Heart left ventricle (tissue), 16 donors: ENCODE measurements around the gene SP140L. TPM values are rescaled to one million over a fixed set of nuclear protein-coding genes. Genes with fewer than 3 reads are reported as not detected.
A peak's percentile ranks its signal among the peaks of the same experiment; 100 is the strongest.

ENCODE experiments used
- ATAC-seq, 4 donors: fragments of 200-7000 bp; cut with Tn5 transposase; one replicate each; pipeline ENCODE4 v1.9.1; 2020 to 2022; ENCODE audit warnings: moderate library complexity in 4 of 4, mild to moderate bottlenecking in 3 of 4, moderate number of reproducible peaks in 1 of 4
- DNase-seq, 5 donors: peaks; one replicate each; pipeline ENCODE4 v3.0.0-alpha.2; 2020
- H3K27ac ChIP-seq, 12 donors: fragments of 200-600 bp; sonication (generic) in 4 of 12; one replicate each; pipeline versions ENCODE4 v1.5.0 to v1.8.0; 2016 to 2022; ENCODE audit warnings: mild to moderate bottlenecking in 2 of 12
- H3K27me3 ChIP-seq, 9 donors: fragments of 200-600 bp; sonication (generic) in 2 of 9; one replicate each; pipeline versions ENCODE4 v1.5.1 to v1.8.0; 2016 to 2022; ENCODE audit warnings: mild to moderate bottlenecking in 3 of 9
- H3K36me3 ChIP-seq, 9 donors: fragments of 200-600 bp; sonication (generic) in 2 of 9; one replicate each; pipeline versions ENCODE4 v1.5.0 to v1.8.0; 2018 to 2022; ENCODE audit warnings: mild to moderate bottlenecking in 2 of 9
- H3K4me1 ChIP-seq, 12 donors: fragments of 200-600 bp; sonication (generic) in 4 of 12; one replicate each; pipeline versions ENCODE4 v1.5.0 to v1.8.0; 2016 to 2022; ENCODE audit warnings: mild to moderate bottlenecking in 3 of 12
- H3K4me3 ChIP-seq, 12 donors: fragments of 200-600 bp; sonication (generic) in 4 of 12; one replicate each; pipeline versions ENCODE4 v1.5.0 to v1.8.0; 2017 to 2022; ENCODE audit warnings: mild to moderate bottlenecking in 9 of 12, moderate library complexity in 4 of 12
- H3K9me3 ChIP-seq, 12 donors: fragments of 200-600 bp; sonication (generic) in 4 of 12; one replicate each; pipeline versions ENCODE4 v1.5.0 to v1.8.0; 2016 to 2022; ENCODE audit warnings: mild to moderate bottlenecking in 1 of 12
- POLR2A ChIP-seq, 2 donors: fragments of 450-650 bp; IDR thresholded peaks; one replicate each; pipeline ENCODE4 v1.6.1; 2017; ENCODE audit warnings: antibody characterized with exemption in 2 of 2, mild to moderate bottlenecking in 2 of 2, moderate library complexity in 2 of 2
- WGBS, 4 donors: extraction: QIAGEN DNeasy Blood & Tissue Kit in 2 of 4; methylation state at CpG; one replicate each; pipeline versions ENCODE4 v1.1.5 to v1.1.7; 2013 to 2018; 5-methylcytosine and 5-hydroxymethylcytosine counted together
- intact Hi-C, 10 donors: fragments of 100-400 bp; cut with DNase I; formaldehyde crosslinking; loops; one replicate each; pipeline versions ENCODE4 v1.11.1 to v1.14.2; 2022
- polyA plus RNA-seq, 2 donors: library from polyadenylated mRNA; stranded (reverse); fragments of 200-250 nt; gene quantifications; one replicate each; pipeline ENCODE4 v1.2.3, GENCODE V29; 2013
- total RNA-seq, 9 donors: library from RNA; depleted of rRNA in 2 of 9; stranded (reverse); fragments of >200 nt in 2 of 9; fragmentation: NEBNext Ultra II Directional in 3 of 9; extraction: Animal tissue kit (Norgen Biotek cat#: 25700) in 3 of 9; gene quantifications; one replicate each; pipeline versions ENCODE4 v1.1.0 to v1.2.4, GENCODE V29; 2016 to 2023
- TF ChIP-seq, protein P1 (sequence below), 12 donors: fragments of 200-600 bp; sonication (generic) in 4 of 12; IDR thresholded peaks; one replicate each; pipeline versions ENCODE4 v1.5.0 to v1.8.0; 2018 to 2022; ENCODE audit warnings: antibody characterized with exemption in 12 of 12, mild to moderate bottlenecking in 5 of 12
- donor health status: ischemic (EF 13 %, LVEDD 7.1; RV severe dilation, severe dysfunction).
- donor health status: healthy with polysubstance abuse.
- donor health status: DM: no; HTN: yes; CAD: no.
- donor health status: DM: no; HTN: no; CAD: no.
- donor health status: ischemic (EF 25% LVEDD 6.9; RV normal size, moderate dysfunction).
- donor health status: ischemic (EF 25% LVEDD 5.7; RV mildly dilated, moderate dysfunction).
- donor health status: healthy.
- donor health status: DM: yes; HTN: yes; CAD: no.
- donor health status: ischemic (EF 35%, LVEDD 5.7; RV mildly dilated, moderate dysfunction).
- donor health status: nonischemic (EF 11% LVEDD 7.7; RV severe dilation, severe dysfunction).
- donor health status: DM: yes; HTN: yes; CAD: no.
- donor health status: PGD.
- donor health status: ischemic (EF 29% LVEDD 5.4; RV normal size, mild dysfunction).
- donor health status: nonischemic (EF 23%, LVEDD 6.1; RV moderate dilation, normal function).

SP140L gene
- total and polyA plus RNA-seq, 11 donors = 2.5 to 17.6 (median 4.0) TPM

DNA sequence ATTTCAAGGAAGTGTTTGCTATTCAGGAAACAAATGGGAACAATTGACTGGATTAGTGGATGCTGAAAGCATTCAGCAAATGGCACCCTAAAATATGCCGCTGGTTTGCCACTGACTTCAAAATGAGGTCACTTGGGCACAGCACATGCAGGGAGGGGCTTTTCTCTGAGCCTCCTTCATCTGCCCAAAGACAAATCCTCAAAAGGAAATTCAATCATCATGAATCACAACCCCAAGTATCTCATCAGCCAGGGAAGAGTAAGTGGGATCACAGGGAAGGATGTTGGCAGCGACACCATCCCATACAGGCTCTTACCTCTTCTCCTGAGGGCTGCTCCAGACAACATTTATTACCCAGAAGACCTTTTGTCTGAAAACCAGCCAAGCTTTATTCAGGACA is 14.4 kb upstream of the SP140L start:
- no peak for TF ChIP-seq POLR2A (IDR thresholded peaks at IDR 0.05)
- TF ChIP-seq, protein P1, sequence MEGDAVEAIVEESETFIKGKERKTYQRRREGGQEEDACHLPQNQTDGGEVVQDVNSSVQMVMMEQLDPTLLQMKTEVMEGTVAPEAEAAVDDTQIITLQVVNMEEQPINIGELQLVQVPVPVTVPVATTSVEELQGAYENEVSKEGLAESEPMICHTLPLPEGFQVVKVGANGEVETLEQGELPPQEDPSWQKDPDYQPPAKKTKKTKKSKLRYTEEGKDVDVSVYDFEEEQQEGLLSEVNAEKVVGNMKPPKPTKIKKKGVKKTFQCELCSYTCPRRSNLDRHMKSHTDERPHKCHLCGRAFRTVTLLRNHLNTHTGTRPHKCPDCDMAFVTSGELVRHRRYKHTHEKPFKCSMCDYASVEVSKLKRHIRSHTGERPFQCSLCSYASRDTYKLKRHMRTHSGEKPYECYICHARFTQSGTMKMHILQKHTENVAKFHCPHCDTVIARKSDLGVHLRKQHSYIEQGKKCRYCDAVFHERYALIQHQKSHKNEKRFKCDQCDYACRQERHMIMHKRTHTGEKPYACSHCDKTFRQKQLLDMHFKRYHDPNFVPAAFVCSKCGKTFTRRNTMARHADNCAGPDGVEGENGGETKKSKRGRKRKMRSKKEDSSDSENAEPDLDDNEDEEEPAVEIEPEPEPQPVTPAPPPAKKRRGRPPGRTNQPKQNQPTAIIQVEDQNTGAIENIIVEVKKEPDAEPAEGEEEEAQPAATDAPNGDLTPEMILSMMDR (IDR thresholded peaks at IDR 0.05) = no peak
- no peak for DNase-seq
- no peaks in the 10 kb centered on the region for H3K36me3 ChIP-seq
- H3K9me3 ChIP-seq = no peaks in the 10 kb centered on the region
- H3K27ac ChIP-seq = no peak overlapping the region
- no peak overlapping the region for H3K4me3 ChIP-seq
- ATAC-seq = no peak
- intact Hi-C loops = no loop called here
- H3K27me3 ChIP-seq = no peaks in the 10 kb centered on the region
- WGBS, 4 donors = 75 to 87% (median 83%) methylated on average over 2 of the region's 2 CpGs
- no peaks in the 10 kb centered on the region for H3K4me1 ChIP-seq

DNA sequence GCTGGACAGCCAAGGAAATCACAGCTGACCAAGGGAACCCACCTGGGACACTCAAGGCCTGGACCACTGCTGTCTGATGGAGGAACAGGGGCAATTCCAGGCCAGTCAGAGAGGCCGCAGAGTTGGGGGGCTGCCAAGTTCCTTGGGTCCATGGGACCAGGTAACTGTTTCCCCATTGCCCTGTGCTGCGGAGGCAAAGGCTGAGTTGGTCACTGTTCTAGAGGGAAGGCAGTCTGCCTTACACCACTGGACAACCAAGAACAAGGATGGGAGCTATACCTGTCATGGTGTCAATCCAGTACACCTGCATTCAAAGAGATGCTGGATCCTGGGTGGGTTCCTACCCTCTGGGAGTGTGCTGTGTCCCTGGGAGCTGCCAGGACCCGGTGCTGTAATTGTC is 9.6 kb upstream of the SP140L start:
- H3K27ac ChIP-seq = peak overlapping the region in 1 of 12 donors; percentile 79
- DNase-seq = no peak
- ATAC-seq = no peak
- no peak overlapping the region for H3K4me3 ChIP-seq
- no peaks in the 10 kb centered on the region for H3K36me3 ChIP-seq
- TF ChIP-seq, protein P1 (IDR thresholded peaks at IDR 0.05) = no peak
- no peak for TF ChIP-seq POLR2A (IDR thresholded peaks at IDR 0.05)
- peaks cover 0 to 23% (median 2%) of the 10 kb centered on the region in 12 donors for H3K4me1 ChIP-seq
- intact Hi-C loops = no loop called here
- no peaks in the 10 kb centered on the region for H3K27me3 ChIP-seq
- WGBS, 4 donors = 0 to 100% (median 94%) methylated on average over 1 to 3 of the region's 3 CpGs
- peaks cover 0 to under 1% (median 0%) of the 10 kb centered on the region in 12 donors for H3K9me3 ChIP-seq

DNA sequence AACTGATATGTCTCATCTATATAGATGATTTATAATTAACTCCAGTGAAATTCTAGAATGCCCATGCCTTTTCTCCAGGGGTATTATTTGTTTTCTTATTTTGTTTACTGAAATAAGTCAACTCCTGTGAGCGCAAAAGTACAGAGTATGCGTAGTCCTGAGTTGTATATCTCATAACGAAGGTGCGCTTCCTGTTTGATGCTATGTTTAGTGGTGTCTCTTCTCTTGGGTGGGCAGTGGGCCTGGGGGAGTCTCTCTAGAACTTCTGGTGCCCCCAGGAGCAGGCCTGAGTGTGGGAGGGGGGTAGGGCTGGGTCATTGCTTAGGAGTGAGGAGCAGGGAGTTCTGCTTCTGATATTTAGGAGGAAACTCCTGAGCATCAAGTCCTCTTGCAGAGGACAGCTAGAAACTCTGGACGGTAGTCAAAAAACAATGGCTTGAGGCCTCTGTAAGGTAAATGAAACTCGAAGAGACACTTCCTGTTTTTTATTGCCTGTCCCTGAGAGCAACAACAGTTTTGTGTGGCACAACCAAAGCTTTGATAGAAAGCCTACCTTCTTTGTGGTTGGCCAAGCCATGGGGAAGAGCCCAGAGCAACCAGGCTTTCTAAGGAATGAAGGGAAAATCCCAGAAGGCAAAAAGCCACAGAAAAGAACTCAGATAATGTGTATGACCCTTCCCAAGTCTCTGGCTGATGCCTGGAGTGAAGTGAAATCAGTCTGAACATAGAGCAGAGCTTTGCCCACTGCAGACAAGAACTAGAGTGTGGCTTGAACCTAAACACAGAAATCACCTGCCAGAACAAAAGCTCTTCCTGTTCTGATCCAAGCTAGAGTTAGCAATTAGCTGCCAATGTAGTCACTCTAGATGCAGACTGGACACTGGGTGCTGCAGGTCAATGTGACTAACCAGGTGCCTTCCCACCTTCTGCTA is 8.5 kb upstream of the SP140L start:
- H3K27ac ChIP-seq = peak overlapping the region in 8 of 12 donors; percentile 19 to 79 (median 42)
- TF ChIP-seq, protein P1 (IDR thresholded peaks at IDR 0.05) = no peak
- TF ChIP-seq POLR2A (IDR thresholded peaks at IDR 0.05) = no peak
- 41 to 76% (median 70%) methylated on average over 6 of the region's 6 CpGs for WGBS, 4 donors
- ATAC-seq (no peak), DNase-seq (no peak)
- H3K27me3 ChIP-seq = no peaks in the 10 kb centered on the region
- H3K4me1 ChIP-seq = peaks cover 0 to 23% (median 2%) of the 10 kb centered on the region in 12 donors
- H3K4me3 ChIP-seq = no peak overlapping the region
- peaks cover 0 to 11% (median 0%) of the 10 kb centered on the region in 12 donors for H3K9me3 ChIP-seq
- H3K36me3 ChIP-seq = no peaks in the 10 kb centered on the region
- intact Hi-C loops = no loop called here

DNA sequence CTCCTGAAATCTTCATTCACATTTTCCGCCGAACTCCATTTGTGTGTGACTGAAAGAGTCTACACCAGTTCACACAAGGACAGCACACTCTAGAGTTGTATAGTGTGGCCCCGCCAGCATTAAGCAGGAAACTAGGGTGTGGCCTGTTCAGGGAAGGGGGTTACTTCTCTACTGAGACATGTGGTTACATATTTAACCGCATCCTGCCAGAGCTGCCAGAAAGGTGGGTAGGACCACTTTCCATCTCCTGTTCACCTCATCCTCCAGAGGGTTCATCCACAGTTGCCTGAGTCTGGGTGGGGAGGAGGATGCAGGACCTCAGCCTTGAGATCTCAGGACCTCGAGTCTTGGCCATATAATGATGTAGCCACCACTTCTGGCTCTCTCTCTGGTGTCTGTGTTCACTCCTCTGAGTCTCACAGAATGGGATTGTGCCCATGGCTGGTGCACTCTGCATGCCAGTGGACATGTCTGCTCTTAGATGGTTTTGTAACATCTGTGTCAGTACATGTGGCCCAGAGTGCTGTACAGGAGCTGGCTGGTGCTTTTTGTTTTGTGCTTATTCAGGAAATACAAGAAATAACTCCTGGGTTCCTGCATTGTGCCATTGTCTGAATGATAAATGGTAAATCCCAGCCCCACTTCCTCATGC is 7.7 kb upstream of the SP140L start:
- Histone ChIP-seq H3K4me3 (no peak overlapping the region), H3K36me3 (no peaks in the 10 kb centered on the region), H3K9me3 (peaks cover 0 to 11% (median 0%) of the 10 kb centered on the region in 12 donors), H3K27ac (peak overlapping the region in 9 of 12 donors; percentile 29 to 79 (median 45)), H3K4me1 (peaks cover 0 to 23% (median 2%) of the 10 kb centered on the region in 12 donors), H3K27me3 (no peaks in the 10 kb centered on the region)
- TF ChIP-seq, protein P1 (IDR thresholded peaks at IDR 0.05) = no peak
- TF ChIP-seq POLR2A (IDR thresholded peaks at IDR 0.05) = no peak
- intact Hi-C loops = no loop called here
- ATAC-seq = peak; percentile 52 to 89 (median 72)
- whole genome bisulfite sequencing, 4 donors = 54 to 65% (median 62%) methylated on average over 5 of the region's 5 CpGs
- DNase-seq = no peak
